Colon (tissue), 2 donors: ENCODE measurements around the gene WNT9A.

Experiments used
- FAIRE-seq: peaks from 2 replicates; lab custom pipeline; 2012; peaks lifted over from hg19 to GRCh38; lab: Jason Lieb, UNC
- donor health status: control.
- donor health status: control.

WNT9A gene

GRCh38 chr1:227941509-227942020, 6.2 kb downstream of the WNT9A start:
- no peak for FAIRE-seq

DNA sequence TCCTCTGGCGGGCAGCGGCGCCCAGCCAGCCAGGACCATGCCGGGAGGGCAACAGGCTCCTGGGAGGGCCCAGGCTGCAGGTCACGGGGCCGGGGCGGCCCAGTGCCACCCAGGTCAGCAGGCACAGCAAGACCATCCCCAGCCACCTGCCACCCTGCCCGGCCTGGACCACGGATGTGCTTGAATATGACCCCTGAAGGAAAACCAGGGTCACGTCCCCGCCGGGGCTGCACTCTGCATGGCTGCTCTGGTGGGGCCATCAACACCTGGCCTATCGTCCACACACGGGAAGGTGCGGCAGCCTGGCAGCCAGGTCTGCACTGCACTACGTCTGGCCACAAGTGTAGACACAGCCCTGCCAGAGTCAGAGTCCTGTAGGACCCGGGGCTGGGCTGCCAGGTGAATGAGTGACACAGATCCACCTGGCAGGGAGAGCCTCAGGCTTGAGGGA, 6.9 kb downstream of the WNT9A start:
- FAIRE-seq: no peak

DNA sequence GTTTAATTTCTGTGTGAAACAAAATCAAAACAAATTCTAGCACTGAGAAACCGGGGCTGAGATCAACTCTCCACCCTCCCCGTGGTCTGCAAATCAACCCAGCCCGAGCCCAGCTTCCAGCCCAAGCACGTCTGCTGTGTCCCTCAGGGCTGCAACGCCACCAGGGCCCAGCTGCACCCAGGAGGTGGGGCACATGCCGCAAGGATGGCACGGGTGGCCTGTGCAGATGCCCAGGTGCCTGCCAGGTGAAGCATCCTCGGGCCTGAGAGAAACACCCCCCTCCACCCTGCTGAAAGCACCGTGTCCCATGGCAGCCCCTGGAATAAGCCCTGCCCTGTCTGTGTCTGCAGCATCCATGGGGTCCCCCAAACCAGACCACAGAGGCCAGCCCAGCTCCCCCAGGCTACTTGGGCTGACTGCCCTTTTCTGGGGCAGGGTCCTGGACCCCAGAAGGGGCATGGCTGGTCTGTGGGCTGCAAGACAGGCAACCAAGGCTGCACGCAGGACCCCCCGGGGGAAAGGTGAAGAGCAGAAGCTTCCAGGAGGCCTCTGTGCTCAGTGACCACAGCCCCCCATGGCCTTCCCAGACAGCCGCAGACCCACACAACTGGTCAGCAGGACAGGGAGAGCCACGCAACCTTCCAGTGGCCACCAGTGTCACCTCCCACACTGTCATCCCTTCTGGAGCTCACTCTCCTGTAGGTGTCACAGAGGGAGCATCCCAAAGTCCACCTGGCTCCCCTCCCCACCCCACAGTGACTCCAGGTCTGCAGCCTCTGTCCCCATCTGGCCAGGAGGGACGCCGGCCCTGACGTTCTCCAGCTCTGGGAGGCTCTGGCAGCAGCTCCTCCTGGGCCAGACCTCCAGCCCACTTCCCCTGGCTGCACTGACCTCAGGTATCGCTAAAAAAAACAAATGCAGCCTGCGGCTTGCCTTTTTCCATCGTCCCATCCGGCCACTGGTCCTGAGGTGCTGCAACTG, 7.7 kb downstream of the WNT9A start:
- no peak for FAIRE-seq

DNA sequence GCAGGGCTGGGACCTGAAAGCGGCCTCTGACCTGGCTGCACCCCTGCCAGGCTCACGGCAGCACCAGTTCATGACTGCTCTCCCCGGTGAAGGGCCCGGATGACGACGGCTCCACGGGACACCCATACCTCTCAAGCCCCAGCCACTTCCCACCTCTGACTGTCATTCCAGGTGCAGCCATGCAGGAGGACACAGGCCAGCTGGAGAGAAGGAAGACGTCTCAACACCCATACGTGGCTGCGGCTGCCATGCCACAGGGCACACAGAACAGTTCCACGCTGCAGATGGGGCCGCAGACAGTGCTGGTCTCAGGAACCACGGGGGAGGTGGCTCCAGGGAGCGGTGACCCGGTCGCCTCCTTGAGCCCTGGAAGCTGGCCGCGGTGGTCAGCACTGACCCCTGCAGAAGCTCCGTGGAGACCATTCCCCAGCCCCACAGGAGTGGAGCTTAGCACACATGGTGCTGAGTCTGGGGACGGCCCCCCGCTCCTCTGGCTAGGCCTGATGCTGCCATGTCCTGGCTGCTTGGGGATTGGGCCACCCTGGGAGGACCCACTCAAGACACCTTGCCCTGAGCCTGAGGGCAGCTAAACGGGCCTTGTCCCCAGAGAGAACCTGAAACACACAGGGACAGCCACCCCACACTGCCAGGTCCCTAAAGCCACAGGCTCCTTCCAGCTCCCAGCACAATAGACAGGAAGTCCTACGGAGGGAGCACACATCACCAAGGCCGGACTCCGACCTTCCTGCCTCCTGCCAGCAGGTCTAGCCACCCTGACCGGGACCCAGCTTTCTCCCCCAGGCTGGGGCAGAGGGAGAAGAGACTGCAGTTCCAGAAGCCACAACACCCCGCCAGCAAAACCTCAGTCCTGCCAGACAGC, 8.6 kb downstream of the WNT9A start:
- FAIRE-seq: no peak

DNA sequence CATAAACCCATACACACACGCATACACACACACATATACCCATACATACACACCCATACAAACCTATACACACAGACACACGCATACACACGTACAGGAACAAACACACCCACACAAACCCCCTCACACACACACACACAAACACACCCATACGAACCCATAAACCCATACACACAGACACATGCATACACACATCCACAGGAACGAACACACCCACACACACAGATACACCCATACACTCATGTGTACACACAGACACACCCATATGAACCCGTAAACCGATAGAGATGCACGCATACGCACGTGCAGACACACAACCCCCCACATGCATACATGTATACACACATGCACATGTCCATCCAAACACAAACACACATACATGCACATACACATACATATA, 9.5 kb downstream of the WNT9A start:
- FAIRE-seq: no peak

DNA sequence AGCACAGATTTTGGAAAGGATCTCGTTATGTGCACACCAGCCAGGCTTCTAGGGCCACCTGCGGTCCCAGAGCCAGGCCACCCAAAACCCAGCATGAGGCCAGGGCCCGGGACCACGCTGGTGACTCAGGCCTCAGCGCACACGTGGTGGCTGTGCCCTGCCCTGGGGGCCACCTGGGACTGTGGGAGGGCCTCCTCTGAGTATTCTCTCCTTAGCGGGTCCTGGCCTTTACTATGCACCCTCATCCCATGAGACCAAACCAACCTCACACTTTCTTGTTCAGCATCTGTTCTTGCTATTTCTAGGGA, 9.9 kb downstream of the WNT9A start:
- no peak for FAIRE-seq

DNA sequence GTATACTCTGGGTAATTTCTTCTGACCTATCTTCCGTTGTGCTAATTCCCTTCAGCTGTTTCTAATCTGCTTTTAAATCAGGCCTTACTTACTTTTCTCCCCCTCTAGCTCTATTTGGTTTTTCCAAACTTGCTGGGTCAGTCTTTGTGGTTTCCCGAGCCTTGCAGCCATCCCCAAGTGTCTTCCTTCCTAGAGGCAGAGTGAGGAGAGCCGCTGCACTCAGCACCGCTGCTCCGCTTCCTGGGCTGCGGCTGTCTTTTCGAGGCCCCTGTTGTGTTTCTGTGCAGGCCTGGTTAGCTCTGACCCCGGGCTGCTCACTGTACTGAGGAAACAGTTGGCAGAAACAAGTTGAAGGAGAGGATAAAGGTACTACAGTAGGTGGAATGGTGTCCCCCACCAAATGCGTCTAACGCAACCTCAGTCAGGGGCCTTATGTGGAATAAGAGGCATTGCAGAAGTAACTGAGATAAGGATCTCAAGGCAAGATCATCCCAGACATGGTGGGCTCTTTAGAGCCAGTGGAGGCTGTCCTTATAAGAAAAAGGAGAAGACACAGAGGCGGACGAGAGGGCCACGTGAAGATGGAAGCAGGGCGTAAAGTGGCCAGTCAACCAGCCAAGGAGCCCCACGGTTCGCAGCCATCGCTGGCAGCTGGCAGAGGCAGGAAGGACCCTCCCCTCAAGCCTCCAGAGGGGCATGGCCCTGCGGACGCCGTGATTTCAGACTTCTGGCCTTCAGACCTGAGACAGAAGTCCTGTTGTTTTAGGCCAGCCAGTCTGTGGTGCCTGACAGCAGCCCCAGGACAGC, 10.5 kb downstream of the WNT9A start:
- FAIRE-seq: no peak

DNA sequence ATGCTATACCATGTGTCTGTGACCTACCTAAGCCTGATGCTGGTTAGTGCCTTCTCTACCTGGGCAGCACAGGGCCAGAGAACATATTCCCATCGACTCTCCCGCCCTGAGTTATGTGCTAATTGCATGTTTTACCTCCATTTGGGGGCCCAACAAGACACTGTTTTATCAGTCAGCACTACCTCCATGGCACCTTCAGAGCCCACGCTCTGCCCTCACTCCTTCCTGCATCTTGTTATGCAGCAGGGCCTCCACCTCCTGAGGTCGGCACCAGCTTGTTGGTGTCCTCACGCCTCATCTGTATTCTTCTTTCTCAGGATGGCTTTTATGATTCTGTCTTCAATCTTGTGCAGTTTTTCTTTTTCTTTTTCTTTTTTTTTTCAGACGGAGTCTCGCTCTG, 11.9 kb downstream of the WNT9A start:
- FAIRE-seq: no peak

- FAIRE-seq: no peak
Measured at GRCh38 chr1:227934476-227935313, 13.0 kb downstream of the WNT9A start.

DNA sequence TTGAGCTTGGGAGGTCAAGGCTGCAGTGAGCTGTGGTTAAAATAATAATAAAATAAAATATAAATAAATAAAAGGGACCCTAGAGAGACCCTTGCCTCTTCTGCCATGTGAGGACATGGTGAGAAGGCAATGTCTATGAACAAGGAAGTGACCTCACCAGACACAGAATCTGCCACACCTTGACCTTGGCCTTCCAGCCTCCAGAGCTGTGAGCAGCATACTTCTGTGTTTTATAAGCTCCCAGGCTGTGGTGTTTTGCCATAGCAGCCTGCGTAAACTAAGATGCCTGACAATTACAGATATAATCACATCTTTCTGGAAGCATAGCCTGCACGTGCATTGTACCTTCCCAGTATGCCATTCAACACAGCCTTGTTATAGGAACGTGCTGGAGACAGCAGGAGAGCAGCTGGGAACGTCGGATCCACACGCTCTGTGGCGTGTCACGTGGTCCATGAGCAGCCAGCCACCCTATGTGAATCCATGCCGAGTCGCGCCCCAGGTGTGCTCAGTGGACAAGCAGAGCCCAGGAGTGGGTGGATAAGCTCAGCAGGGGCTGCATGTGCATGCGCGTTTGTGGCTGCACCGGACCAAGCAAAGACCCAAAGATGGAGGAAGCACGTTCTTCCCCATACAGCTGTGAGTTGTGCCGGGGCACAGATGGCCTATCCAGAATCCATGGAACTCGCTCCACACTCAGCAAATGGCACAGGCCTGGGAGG, 17.8 kb downstream of the WNT9A start:
- FAIRE-seq: no peak

DNA sequence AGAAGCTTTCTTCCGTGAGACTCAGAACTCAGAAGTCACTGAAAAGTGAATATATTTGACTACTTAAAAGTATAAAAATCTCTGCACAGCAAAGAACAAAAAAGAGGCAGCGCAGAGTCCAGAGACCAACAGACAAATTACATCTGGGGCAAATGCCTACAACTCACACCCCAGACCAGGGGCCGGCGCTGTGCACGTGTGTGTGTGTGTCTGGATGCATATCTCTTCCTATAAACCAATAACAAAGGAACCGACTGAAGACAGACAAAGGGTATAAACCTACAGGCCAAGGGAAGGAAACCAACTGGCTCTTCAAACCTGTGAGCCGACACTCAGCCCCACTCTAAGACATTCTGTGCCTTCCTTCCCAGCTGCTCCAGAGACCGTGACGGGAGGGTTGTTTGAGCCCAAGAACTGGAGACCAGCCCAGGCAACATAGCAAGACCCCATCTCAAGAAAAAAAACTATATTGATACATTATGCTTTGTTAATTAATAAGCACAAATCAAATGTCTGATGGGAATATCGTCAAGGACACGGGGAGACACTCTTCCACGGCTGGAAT, 18.8 kb downstream of the WNT9A start:
- no peak for FAIRE-seq

DNA sequence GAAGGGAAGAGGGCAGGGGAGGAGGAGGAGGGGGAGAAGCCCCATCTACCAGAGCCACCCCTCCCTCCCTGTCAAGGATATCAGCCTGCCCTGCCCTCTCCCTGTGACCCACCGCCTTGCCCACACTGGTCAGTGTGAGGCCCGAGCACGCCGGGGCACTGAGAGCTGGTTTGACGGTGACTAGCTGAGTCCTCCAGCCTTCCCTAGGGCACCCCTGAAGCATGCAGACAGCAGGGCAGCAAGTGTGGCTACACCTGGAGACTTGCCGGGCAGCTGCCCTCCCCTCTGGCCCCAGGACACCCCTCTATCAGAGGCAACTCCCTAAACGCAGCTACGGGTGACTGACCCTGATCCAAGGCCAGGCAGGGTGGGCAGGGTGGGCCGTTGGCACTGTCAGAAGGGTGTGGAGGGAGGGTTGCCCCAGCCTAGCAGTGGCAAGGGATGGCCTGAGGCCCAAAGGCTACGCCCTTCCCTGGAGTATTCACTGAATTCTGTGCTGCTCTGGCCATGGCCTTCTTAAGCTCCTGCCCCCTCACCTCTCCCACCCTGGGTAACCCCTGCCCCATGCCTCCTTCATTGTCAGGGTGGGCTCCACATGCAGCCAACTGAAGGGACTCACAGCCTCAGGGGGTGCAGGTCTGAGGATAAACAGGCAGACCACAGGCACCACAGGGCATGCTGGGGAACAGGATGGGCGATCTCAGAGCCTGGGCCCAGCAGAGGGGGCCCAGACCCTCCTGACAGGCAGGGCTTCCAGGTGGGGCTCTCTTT, 19.6 kb downstream of the WNT9A start:
- no peak for FAIRE-seq

GRCh38 chr1:227926896-227927885, 20.5 kb downstream of the WNT9A start:
- no peak for FAIRE-seq

DNA sequence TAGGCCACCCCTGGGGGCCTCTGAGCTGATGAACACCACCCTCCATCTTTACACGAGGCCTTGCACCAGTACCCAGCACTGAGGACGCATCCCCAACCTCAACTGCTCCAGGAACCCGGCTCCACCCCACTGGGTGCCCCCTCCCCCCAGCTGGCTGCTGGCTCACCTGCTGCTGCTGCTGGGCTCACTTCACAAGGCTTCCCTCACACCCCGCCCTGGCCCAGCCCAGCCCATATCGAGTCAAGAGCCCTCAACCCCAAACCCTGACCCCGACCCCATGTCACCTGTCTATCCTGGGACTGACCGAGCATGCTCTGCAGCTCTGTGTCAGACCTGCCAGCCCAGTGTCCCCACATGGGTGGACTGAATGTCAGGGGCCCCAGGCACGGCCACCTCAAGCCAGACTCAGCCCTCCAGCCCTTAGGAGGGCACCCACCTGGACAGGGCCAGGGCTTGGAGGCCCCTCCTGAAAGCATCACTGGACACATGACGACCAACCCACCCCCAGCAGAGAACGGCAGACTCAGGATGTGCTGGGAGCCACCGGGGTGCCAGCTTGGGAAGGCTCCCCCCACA, 21.4 kb downstream of the WNT9A start:
- FAIRE-seq: no peak

GRCh38 chr1:227925582-227926198, 22.0 kb downstream of the WNT9A start:
- no peak for FAIRE-seq

DNA sequence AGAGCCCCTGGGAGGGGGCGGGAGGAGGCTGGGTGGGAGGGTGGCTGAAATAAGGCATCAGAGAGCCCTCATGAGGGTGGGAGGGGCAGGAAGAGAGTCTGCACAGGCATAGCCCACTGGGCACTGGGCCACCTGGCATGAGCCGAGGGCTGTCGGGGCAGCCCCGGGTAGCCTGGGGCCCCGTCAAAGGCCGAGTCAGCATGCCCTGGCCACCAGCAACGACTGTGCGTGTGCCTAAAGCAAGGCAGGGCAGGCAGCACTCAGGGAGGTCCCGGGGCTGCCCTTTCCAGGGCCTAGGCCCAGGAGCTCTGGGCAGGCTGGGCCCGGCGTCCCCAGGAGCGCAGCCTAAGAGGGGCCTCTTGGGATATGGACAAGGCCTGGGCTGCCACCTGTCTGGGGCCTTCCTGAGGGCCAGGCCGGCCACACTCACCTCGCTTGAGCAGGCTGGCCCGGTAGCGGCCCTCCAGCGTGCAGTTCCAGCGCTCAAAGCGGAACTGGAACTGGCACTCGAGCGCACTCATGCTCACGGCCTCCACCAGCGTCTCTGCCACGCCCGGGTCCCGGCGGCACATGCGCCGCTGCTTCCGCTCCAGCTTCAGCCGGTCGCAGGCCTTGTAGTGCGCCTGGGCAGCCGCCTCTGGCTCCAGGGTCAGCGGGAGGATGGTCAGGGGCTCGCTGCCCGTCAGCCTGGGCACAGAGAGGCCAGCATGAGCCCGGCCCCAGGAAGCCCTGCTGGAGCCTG, 22.7 kb downstream of the WNT9A start:
- FAIRE-seq: no peak
